ENCODE data around the gene PCSK1N.

PCSK1N gene

DNA sequence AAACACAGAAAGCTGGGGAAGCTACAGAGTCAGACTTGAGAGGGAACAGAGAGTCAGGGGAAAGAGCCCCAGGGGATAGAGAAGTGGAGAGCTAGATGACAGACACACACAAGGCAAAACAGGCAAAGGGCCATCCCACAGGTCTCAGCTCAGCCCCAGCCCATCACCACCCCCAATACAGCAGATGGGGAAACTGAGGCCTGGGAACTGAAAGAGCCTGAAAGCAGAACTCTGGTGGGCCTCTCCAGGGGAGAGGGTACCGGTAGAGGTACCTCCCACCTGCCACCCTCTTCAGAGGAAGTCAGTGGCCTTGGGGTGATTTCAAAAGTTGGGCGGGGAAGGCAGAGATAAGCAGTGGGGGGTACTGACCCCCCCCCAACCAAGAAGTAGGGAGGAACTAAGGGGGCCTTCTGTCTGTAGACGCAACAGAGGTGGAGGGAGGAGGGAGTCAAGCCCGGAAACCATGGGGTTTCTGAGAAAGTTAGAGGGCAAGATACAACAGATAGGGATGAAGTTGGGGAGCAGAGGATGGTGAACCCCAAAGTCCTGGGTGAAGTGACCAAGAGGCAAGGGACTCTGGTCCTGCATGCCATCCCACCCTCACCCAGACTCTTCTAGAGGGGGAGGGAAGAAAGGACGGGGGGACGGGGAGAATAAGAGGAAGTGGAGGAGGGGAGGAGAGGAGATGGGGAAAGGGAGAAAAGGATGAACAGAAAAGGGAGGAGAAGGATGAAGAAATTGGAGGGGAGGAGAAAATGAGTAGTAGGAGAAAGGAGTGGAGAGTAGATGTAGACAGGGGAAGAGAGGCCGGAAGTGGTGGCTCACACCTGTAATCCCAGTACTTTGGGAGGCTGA is 45.8 kb downstream of the PCSK1N start:
- H3K36me3 ChIP-seq (ENCODE audit: control insufficient read depth, insufficient read depth, low read length), result no peaks in the 10 kb centered on the region
- no peak overlapping the region for H3K27ac ChIP-seq (ENCODE audit: low read depth, low read length)
- peaks cover 15% of the 10 kb centered on the region; the same call in 1 of the 2 replicates for H3K9me3 ChIP-seq (ENCODE audit: control insufficient read depth, insufficient read depth, low read depth, low read length)
- peaks cover 7% of the 10 kb centered on the region for H3K27me3 ChIP-seq (ENCODE audit: control insufficient read depth, insufficient read depth, low read length)
- H3K9ac ChIP-seq (ENCODE audit: low read length), result no peak overlapping the region
- no peak overlapping the region for H3K4me3 ChIP-seq (ENCODE audit: low read depth, low read length)
- no peaks in the 10 kb centered on the region; the same call in 1 of the 2 replicates for H3K4me1 ChIP-seq (ENCODE audit: control insufficient read depth, insufficient read depth, low read length)

DNA sequence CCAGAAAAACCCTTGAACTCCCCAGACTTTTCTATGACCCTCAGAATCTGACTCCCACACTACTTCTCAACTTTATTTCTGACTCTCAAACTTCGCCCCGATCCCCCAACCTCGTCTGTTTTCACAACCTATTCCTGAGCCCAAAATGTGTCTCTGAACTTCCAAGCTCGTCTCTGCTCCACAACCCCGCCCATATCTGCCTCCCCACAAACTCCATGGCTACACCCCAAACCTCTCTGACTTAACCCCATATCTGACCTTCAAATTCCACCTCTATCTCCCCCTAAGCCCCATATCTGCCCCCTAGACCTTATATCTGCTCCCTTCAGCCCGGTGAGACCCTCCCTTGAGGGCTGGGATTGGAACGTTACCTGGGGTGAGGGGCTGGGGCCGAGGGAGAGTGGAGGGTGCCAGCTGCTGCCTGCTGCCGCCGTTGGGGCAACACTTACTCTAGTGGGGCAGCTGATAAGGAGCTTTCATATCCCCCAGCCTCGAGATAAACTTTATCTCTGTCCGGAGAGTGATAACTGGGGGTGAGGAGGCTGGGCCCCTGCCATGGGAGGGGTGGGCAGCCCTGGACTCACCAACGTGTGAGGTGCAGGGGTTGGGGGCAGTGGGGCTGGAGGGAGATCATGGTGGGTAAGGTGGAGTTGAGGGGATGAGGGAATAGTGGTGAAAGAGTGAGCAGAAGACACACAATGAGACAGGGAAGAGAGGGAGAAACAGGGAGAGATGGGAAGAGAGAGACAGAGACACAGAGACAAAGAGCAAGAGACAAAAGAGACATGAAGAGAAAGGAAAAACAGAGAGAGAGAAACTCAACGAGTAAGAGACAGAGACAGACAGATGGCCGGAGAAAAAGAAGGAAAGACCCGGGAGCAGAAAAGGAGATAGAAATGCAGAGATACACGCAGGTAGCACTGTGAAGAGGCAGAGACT is 47.6 kb downstream of the PCSK1N start:
- Histone ChIP-seq H3K27ac (ENCODE audit: low read depth, low read length) (no peak overlapping the region), H3K9me3 (ENCODE audit: control insufficient read depth, insufficient read depth, low read depth, low read length) (peaks cover 8% of the 10 kb centered on the region; the same call in 1 of the 2 replicates), H3K9ac (ENCODE audit: low read length) (no peak overlapping the region), H3K4me3 (ENCODE audit: low read depth, low read length) (no peak overlapping the region), H3K36me3 (ENCODE audit: control insufficient read depth, insufficient read depth, low read length) (no peaks in the 10 kb centered on the region), H3K27me3 (ENCODE audit: control insufficient read depth, insufficient read depth, low read length) (peaks cover 7% of the 10 kb centered on the region), H3K4me1 (ENCODE audit: control insufficient read depth, insufficient read depth, low read length) (no peaks in the 10 kb centered on the region)

DNA sequence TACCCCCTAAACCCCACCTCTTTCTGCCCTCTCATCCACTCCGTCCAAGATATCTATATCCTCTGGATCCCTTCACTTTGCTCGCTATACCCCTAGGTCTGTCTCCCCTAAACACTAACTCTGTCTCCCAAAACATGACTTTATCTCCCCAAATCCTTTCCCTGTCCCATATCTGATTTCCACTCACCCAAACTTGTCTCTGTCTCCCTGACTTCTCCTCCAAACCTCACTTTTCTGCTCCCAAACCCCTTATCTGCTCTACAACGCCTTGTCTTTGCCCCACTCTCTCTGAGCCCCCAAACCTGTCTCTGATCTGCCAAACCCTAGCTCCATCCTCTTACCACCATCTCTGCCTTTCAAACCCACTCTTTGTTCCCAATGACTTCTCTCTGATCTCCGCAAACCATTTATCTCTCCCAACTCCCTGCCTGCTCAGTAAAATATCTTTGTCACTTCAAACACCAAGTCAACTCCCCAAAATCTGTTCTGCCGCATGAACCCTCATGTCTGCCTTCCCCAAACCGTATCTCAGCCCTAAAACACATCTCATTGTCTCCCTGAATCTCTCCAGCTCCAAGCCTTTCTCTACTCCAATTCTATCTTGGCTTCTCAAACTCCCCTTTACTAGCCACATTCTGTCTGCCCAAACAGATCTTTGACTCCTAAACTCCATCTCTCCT is 48.4 kb downstream of the PCSK1N start:
- Histone ChIP-seq H3K4me1 (ENCODE audit: control insufficient read depth, insufficient read depth, low read length) (no peaks in the 10 kb centered on the region), H3K9ac (ENCODE audit: low read length) (no peak overlapping the region), H3K27ac (ENCODE audit: low read depth, low read length) (no peak overlapping the region), H3K9me3 (ENCODE audit: control insufficient read depth, insufficient read depth, low read depth, low read length) (peaks cover 8% of the 10 kb centered on the region; the same call in 1 of the 2 replicates), H3K36me3 (ENCODE audit: control insufficient read depth, insufficient read depth, low read length) (no peaks in the 10 kb centered on the region), H3K27me3 (ENCODE audit: control insufficient read depth, insufficient read depth, low read length) (peaks cover 7% of the 10 kb centered on the region), H3K4me3 (ENCODE audit: low read depth, low read length) (no peak overlapping the region)

DNA sequence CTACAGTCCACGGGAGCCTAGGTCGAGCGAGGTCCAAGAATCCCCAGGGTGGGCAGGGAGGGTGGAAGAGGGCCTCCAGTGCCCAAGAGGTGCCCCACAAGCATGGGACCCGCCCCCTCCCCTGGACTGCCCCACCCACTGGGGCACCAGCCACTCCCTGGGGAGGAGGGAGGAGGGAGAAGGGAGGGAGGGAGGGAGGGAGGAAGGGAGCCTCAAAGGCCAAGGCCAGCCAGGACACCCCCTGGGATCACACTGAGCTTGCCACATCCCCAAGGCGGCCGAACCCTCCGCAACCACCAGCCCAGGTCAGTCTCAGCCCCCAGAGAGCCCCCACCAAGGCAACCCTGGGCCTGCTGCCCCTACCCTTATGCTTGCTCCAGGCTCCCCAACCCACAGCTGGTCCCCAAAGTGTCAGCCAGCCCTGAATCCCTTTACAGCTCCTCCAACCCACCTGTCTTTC is 49.0 kb downstream of the PCSK1N start, which contains the start of gene GATA1:
TSS of gene GATA1 (plus strand) at position 250 of the 460 bp plus-strand sequence. CDS start 4,520 bp downstream, outside the sequence.
- Histone ChIP-seq H3K27ac (ENCODE audit: low read depth, low read length) (no peak within 1 kb of the TSS), H3K9ac (ENCODE audit: low read length) (no peak within 1 kb of the TSS), H3K9me3 (ENCODE audit: control insufficient read depth, insufficient read depth, low read depth, low read length) (peaks cover 3% of the 10 kb centered on the region; the same call in 1 of the 2 replicates), H3K27me3 (ENCODE audit: control insufficient read depth, insufficient read depth, low read length) (peaks cover 7% of the 10 kb centered on the region), H3K4me1 (ENCODE audit: control insufficient read depth, insufficient read depth, low read length) (no peaks in the 10 kb centered on the region), H3K4me3 (ENCODE audit: low read depth, low read length) (no peak within 1 kb of the TSS), H3K36me3 (ENCODE audit: control insufficient read depth, insufficient read depth, low read length) (no peaks in the 10 kb centered on the region)

DNA sequence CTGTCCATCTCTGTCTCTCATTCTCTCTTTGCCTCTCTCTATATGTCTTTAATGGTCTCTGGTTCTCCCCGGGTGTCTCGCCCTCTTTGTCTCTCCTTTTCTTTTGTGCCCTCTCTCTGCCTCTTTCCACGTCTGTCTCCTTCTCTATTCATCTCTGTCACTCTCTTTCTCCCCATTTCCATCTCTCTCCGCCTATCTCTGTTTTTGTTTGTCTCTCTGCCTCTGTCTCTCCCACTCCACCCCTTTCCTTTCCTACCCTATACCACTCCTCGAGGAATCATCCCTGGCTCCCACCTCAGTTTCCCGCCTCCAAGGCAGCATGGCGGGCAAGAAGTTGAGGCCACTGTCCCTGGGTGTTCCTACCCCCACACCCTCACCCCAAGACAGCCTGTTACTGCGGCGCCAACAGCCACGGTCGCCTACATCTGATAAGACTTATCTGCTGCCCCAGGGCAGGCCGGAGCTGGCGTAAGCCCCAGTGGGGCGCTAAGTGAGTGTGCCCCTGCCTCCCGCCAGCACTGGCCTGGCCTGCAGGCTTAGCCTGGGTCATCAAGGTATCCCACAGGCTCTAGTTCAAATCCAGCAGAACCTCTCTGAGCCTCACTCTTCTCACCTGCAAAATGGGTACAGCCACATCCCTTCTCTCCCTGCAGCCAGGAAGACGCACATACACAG is 49.7 kb downstream of the PCSK1N start:
- no peaks in the 10 kb centered on the region for H3K4me1 ChIP-seq (ENCODE audit: control insufficient read depth, insufficient read depth, low read length)
- H3K27ac ChIP-seq (ENCODE audit: low read depth, low read length), result no peak overlapping the region
- H3K4me3 ChIP-seq (ENCODE audit: low read depth, low read length), result no peak overlapping the region
- no peaks in the 10 kb centered on the region for H3K36me3 ChIP-seq (ENCODE audit: control insufficient read depth, insufficient read depth, low read length)
- H3K9ac ChIP-seq (ENCODE audit: low read length), result no peak overlapping the region
- peaks cover 7% of the 10 kb centered on the region for H3K27me3 ChIP-seq (ENCODE audit: control insufficient read depth, insufficient read depth, low read length)
- H3K9me3 ChIP-seq (ENCODE audit: control insufficient read depth, insufficient read depth, low read depth, low read length), result peaks cover 2% of the 10 kb centered on the region; the same call in 1 of the 2 replicates

DNA sequence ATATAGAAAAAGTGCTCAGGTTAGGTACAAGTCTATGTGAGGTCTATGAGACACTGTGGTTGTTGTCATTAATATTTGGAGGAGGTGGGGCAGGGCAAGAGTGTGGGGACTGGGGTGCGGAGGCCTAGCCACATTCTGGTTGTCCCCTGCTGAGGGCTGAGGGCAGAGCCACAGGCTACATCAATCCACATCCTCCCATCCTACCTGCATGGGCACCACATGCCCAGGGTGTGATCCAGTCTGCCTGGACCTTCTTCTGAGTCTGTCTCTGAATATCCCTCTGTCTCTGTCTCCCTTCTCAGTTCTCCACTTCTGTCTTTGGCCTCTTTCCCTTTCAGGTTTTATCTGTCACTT is 50.2 kb downstream of the PCSK1N start:
- Histone ChIP-seq H3K27ac (ENCODE audit: low read depth, low read length) (no peak overlapping the region), H3K36me3 (ENCODE audit: control insufficient read depth, insufficient read depth, low read length) (no peaks in the 10 kb centered on the region), H3K9me3 (ENCODE audit: control insufficient read depth, insufficient read depth, low read depth, low read length) (peaks cover 2% of the 10 kb centered on the region; the same call in 1 of the 2 replicates), H3K4me3 (ENCODE audit: low read depth, low read length) (no peak overlapping the region), H3K4me1 (ENCODE audit: control insufficient read depth, insufficient read depth, low read length) (no peaks in the 10 kb centered on the region), H3K9ac (ENCODE audit: low read length) (no peak overlapping the region), H3K27me3 (ENCODE audit: control insufficient read depth, insufficient read depth, low read length) (peaks cover 7% of the 10 kb centered on the region)

DNA sequence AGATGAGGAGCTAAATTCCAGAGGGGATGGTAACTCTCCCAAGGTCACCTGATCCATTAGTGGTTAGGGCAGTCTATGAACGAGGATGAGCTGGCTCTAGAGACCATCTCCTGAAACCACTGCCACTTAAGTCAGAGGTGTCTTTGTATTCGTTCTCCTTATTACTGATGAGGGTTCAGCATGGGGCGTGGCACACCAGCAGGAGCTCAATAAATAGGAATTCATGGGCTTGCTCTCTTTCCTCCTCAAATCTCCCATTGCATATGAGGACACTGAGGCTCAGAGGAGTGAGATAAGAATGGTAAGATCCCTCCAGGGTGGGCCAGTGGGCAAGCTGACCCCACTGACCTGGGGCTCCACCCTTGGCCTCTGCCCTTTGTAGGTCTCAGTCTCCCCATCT is 50.7 kb downstream of the PCSK1N start:
- Histone ChIP-seq H3K4me3 (ENCODE audit: low read depth, low read length) (no peak overlapping the region), H3K4me1 (ENCODE audit: control insufficient read depth, insufficient read depth, low read length) (no peaks in the 10 kb centered on the region), H3K9me3 (ENCODE audit: control insufficient read depth, insufficient read depth, low read depth, low read length) (peaks cover 2% of the 10 kb centered on the region; the same call in 1 of the 2 replicates), H3K27me3 (ENCODE audit: control insufficient read depth, insufficient read depth, low read length) (peaks cover 7% of the 10 kb centered on the region), H3K27ac (ENCODE audit: low read depth, low read length) (no peak overlapping the region), H3K36me3 (ENCODE audit: control insufficient read depth, insufficient read depth, low read length) (no peaks in the 10 kb centered on the region), H3K9ac (ENCODE audit: low read length) (no peak overlapping the region)

DNA sequence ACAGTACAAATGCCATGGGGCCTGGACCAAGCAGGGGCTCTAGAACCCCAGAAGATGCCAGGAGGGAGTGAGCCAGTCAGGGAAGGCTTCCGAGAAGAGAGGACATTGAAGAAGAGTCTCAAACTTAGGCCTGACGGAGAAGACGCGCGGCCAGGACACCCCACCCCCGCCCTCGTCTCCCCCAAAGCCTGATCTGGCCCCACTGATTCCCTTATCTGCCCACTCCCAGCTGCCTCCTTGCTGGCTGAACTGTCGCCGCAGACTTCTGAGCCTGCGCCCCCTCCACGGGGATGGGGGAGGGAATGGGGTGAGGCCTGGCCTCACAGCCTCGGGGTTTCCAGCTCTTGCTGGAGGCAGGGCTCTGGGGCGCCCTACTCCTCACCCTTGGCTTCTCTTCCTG is 52.6 kb downstream of the PCSK1N start:
- no peaks in the 10 kb centered on the region for H3K4me1 ChIP-seq (ENCODE audit: control insufficient read depth, insufficient read depth, low read length)
- H3K4me3 ChIP-seq (ENCODE audit: low read depth, low read length), result no peak overlapping the region
- peaks cover 7% of the 10 kb centered on the region for H3K27me3 ChIP-seq (ENCODE audit: control insufficient read depth, insufficient read depth, low read length)
- no peak overlapping the region for H3K9ac ChIP-seq (ENCODE audit: low read length)
- no peaks in the 10 kb centered on the region for H3K36me3 ChIP-seq (ENCODE audit: control insufficient read depth, insufficient read depth, low read length)
- no peaks in the 10 kb centered on the region; the same call in 1 of the 2 replicates for H3K9me3 ChIP-seq (ENCODE audit: control insufficient read depth, insufficient read depth, low read depth, low read length)
- H3K27ac ChIP-seq (ENCODE audit: low read depth, low read length), result no peak overlapping the region

DNA sequence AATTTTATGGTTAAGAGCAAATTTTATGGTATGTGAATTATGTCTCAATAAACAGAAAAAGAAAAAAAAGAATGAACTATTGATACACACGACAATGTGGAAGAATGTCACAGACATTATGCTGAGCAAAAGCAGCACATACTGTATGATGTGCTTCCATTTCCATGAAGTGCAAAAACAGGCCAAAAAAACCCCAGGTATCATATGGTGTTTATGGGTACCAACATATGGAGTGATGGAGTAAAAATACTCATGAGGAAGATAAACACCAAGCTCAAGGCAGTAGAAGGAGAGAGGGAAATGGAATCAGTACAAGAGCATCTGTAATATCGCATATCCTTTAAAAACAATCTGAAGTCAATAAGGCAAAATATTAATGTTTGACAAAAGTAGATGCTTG is 53.2 kb downstream of the PCSK1N start:
- Histone ChIP-seq H3K9ac (ENCODE audit: low read length) (no peak overlapping the region), H3K36me3 (ENCODE audit: control insufficient read depth, insufficient read depth, low read length) (no peaks in the 10 kb centered on the region), H3K4me1 (ENCODE audit: control insufficient read depth, insufficient read depth, low read length) (no peaks in the 10 kb centered on the region), H3K27ac (ENCODE audit: low read depth, low read length) (no peak overlapping the region), H3K9me3 (ENCODE audit: control insufficient read depth, insufficient read depth, low read depth, low read length) (peaks cover 2% of the 10 kb centered on the region; the same call in 1 of the 2 replicates), H3K4me3 (ENCODE audit: low read depth, low read length) (no peak overlapping the region), H3K27me3 (ENCODE audit: control insufficient read depth, insufficient read depth, low read length) (peaks cover 7% of the 10 kb centered on the region)

DNA sequence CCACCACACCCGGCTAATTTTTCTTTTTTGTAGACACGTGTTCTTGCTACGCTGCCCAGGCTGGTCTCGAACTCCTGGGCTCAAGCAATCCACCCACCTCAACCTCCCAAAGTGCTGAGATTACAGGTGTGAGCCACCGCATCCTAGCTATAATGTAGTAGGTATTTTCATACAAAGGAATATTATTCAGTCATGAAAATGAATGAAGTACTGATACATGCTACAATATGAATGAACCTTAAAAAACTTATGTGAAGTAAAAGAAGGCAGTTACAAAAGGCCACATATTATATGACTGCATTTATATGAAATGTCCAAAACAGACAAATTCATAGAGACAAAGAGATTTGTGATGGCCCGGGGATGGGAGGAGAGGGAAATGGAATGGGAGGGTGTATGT is 53.7 kb downstream of the PCSK1N start:
- Histone ChIP-seq H3K4me3 (ENCODE audit: low read depth, low read length) (no peak overlapping the region), H3K36me3 (ENCODE audit: control insufficient read depth, insufficient read depth, low read length) (no peaks in the 10 kb centered on the region), H3K4me1 (ENCODE audit: control insufficient read depth, insufficient read depth, low read length) (no peaks in the 10 kb centered on the region), H3K9ac (ENCODE audit: low read length) (no peak overlapping the region), H3K27ac (ENCODE audit: low read depth, low read length) (no peak overlapping the region), H3K27me3 (ENCODE audit: control insufficient read depth, insufficient read depth, low read length) (peaks cover 3% of the 10 kb centered on the region; the same call in 1 of the 2 replicates), H3K9me3 (ENCODE audit: control insufficient read depth, insufficient read depth, low read depth, low read length) (peaks cover 4% of the 10 kb centered on the region; the same call in 1 of the 2 replicates)
